H1 (cell line): ENCODE data around the gene CCDC15. TPM values are rescaled to one million over a fixed set of nuclear protein-coding genes. Genes with fewer than 3 reads are reported as not detected.

Experiments
- CTCF ChIA-PET: fragments of 300-600 bp; sonication (Branson Sonifier 250); formaldehyde crosslinking; loops from one replicate; lab custom pipeline; 2021; ENCODE audit not compliant: partially characterized antibody; lab: Charles Lee
- POLR2A ChIA-PET: fragments of 300-600 bp; sonication (Branson Sonifier 250); formaldehyde crosslinking; loops from one replicate; lab custom pipeline; 2021; ENCODE audit warnings: inconsistent platforms; ENCODE audit not compliant: partially characterized antibody; lab: Charles Lee
- DNase-seq, 2 experiments: peaks; one replicate each; pipeline versions ENCODE4 v3.0.0 to v3.0.0-alpha.2; 2010 to 2022; ENCODE audit warnings: low spot score in 2 of 2, low read depth in 1 of 2, mixed read lengths in 1 of 2
- FAIRE-seq: peaks from 2 replicates; lab custom pipeline; 2011; peaks lifted over from hg19 to GRCh38; lab: Jason Lieb, UNC
- H2AFZ ChIP-seq: 2 replicates; pipeline ENCODE4 v1.8.1; 2012; ENCODE audit warnings: low read length, inconsistent platforms
- H2AK5ac ChIP-seq: 2 replicates; pipeline ENCODE4 v1.6.1; 2013; ENCODE audit warnings: low read depth, low read length
- H2BK120ac ChIP-seq: replicated peaks from 2 replicates; pipeline ENCODE3; 2013; ENCODE audit warnings: low read depth, low read length, inconsistent platforms
- H2BK12ac ChIP-seq: 2 replicates; pipeline ENCODE4 v1.6.1; 2013; ENCODE audit warnings: low read depth, low read length
- H2BK15ac ChIP-seq: 2 replicates; pipeline ENCODE4 v1.6.1; 2013; ENCODE audit warnings: low read length
- H2BK20ac ChIP-seq: 2 replicates; pipeline ENCODE4 v1.6.1; 2013; ENCODE audit warnings: low read length
- H2BK5ac ChIP-seq: 2 replicates; pipeline ENCODE4 v1.6.1; 2013; ENCODE audit warnings: low read depth, low read length
- H3K14ac ChIP-seq: 2 replicates; pipeline ENCODE4 v1.6.1; 2013; ENCODE audit warnings: inconsistent platforms; ENCODE audit not compliant: insufficient read length
- H3K18ac ChIP-seq: 2 replicates; pipeline ENCODE4 v1.6.1; 2013; ENCODE audit warnings: low read length; ENCODE audit errors: extremely low read depth
- H3K23ac ChIP-seq: 2 replicates; pipeline ENCODE4 v1.6.1; 2013; ENCODE audit warnings: inconsistent platforms; ENCODE audit not compliant: insufficient read length
- H3K23me2 ChIP-seq: 2 replicates; pipeline ENCODE4 v1.6.1; 2013; ENCODE audit warnings: low read depth, low read length
- H3K27ac ChIP-seq: 2 replicates; pipeline ENCODE4 v1.6.1; 2011; ENCODE audit warnings: low read depth, low read length, inconsistent platforms
- H3K27me3 ChIP-seq, 4 experiments: replicated peaks in 1 of 4; 1 replicate in 1 of 4; 2 replicates in 3 of 4; pipeline versions ENCODE4 v1.6.1 to v1.8.1; 2011 to 2013; ENCODE audit warnings: low read length in 3 of 4, mild to moderate bottlenecking in 3 of 4, inconsistent platforms in 2 of 4, mixed read lengths in 2 of 4, moderate library complexity in 1 of 4; ENCODE audit not compliant: control insufficient read depth in 3 of 4, insufficient read depth in 3 of 4; ENCODE audit errors: extremely low read depth in 1 of 4
- H3K36me3 ChIP-seq, 4 experiments: 2 replicates each; pipeline versions ENCODE4 v1.6.1 to v1.8.1; 2011 to 2013; ENCODE audit warnings: mild to moderate bottlenecking in 4 of 4, low read length in 3 of 4, moderate library complexity in 2 of 4, control low read depth in 1 of 4, inconsistent platforms in 1 of 4; ENCODE audit not compliant: insufficient read depth in 4 of 4, control insufficient read depth in 2 of 4
- H3K4ac ChIP-seq: replicated peaks from 2 replicates; pipeline ENCODE3; 2013; ENCODE audit warnings: low read length, low read depth, mixed read lengths, inconsistent platforms; ENCODE audit not compliant: insufficient read length
- H3K4me1 ChIP-seq, 4 experiments: replicated peaks in 1 of 4; 1 replicate in 1 of 4; 2 replicates in 3 of 4; pipeline versions ENCODE4 v1.6.1 to v1.8.1; 2011 to 2013; ENCODE audit warnings: low read length in 3 of 4, inconsistent platforms in 2 of 4, mixed read lengths in 1 of 4; ENCODE audit not compliant: insufficient read depth in 4 of 4, control insufficient read depth in 3 of 4
- H3K4me2 ChIP-seq, 2 experiments: 2 replicates each; pipeline versions ENCODE4 v1.6.1 to v1.8.1; 2011 to 2013; ENCODE audit warnings: low read depth in 2 of 2, low read length in 2 of 2, control low read depth in 1 of 2, inconsistent platforms in 1 of 2, mild to moderate bottlenecking in 1 of 2; ENCODE audit not compliant: insufficient read depth in 1 of 2
- H3K4me3 ChIP-seq, 4 experiments: fragments of 200-600, 300-600 bp in 1 of 4; sonication (generic), shearing (Covaris generic), sonication (Bioruptor Twin) in 1 of 4; 2 replicates each; pipeline versions ENCODE4 v1.5.1 to v1.8.1; 2011 to 2016; ENCODE audit warnings: low read length in 4 of 4, low read depth in 3 of 4, control low read depth in 2 of 4, inconsistent platforms in 2 of 4, mild to moderate bottlenecking in 2 of 4, mixed read lengths in 1 of 4, moderate library complexity in 1 of 4; ENCODE audit not compliant: insufficient read depth in 2 of 4; ENCODE audit errors: extremely low read depth in 1 of 4
- H3K56ac ChIP-seq: replicated peaks from 2 replicates; pipeline ENCODE3; 2013; ENCODE audit warnings: low read depth, mild to moderate bottlenecking, mixed read lengths, low read length, inconsistent platforms; ENCODE audit not compliant: insufficient read length
- H3K79me1 ChIP-seq: 2 replicates; pipeline ENCODE4 v1.6.1; 2013; ENCODE audit warnings: low read depth, low read length, control low read depth
- H3K79me2 ChIP-seq, 2 experiments: 2 replicates each; pipeline versions ENCODE4 v1.6.1 to v1.8.1; 2012 to 2013; ENCODE audit warnings: low read length in 2 of 2, mild to moderate bottlenecking in 2 of 2, inconsistent platforms in 1 of 2; ENCODE audit not compliant: insufficient read depth in 2 of 2, control insufficient read depth in 1 of 2
- H3K9ac ChIP-seq, 4 experiments: replicated peaks in 1 of 4; 1 replicate in 1 of 4; 2 replicates in 3 of 4; pipeline versions ENCODE4 v1.6.1 to v1.8.1; 2011 to 2013; ENCODE audit warnings: low read depth in 3 of 4, low read length in 3 of 4, control low read depth in 2 of 4, mild to moderate bottlenecking in 2 of 4, moderate library complexity in 2 of 4, inconsistent platforms in 1 of 4; ENCODE audit errors: extremely low read depth in 1 of 4
- H3K9me3 ChIP-seq, 2 experiments: 2 replicates each; pipeline versions ENCODE4 v1.6.1 to v1.8.1; 2012 to 2013; ENCODE audit warnings: mild to moderate bottlenecking in 2 of 2, moderate library complexity in 2 of 2, control low read depth in 1 of 2, inconsistent platforms in 1 of 2, low read depth in 1 of 2, low read length in 1 of 2, mixed read lengths in 1 of 2; ENCODE audit not compliant: insufficient read depth in 2 of 2
- H4K20me1 ChIP-seq, 2 experiments: replicated peaks in 1 of 2; 2 replicates each; pipeline versions ENCODE3 to v1.8.1; 2011 to 2013; ENCODE audit warnings: inconsistent platforms in 2 of 2, low read length in 2 of 2, mild to moderate bottlenecking in 1 of 2; ENCODE audit not compliant: insufficient read depth in 2 of 2, control insufficient read depth in 1 of 2
- H4K5ac ChIP-seq: 2 replicates; pipeline ENCODE4 v1.6.1; 2013; ENCODE audit warnings: low read length, low read depth, mixed read lengths, inconsistent platforms; ENCODE audit not compliant: insufficient read length
- H4K8ac ChIP-seq: 2 replicates; pipeline ENCODE4 v1.8.0; 2013; ENCODE audit warnings: mild to moderate bottlenecking, moderate library complexity, low read length, inconsistent platforms; ENCODE audit not compliant: insufficient read depth; ENCODE audit errors: extremely low read depth
- H4K91ac ChIP-seq: replicated peaks from 2 replicates; pipeline ENCODE3; 2013; ENCODE audit warnings: low read length, mixed read lengths, inconsistent platforms; ENCODE audit not compliant: insufficient read length
- ATF3 ChIP-seq: IDR thresholded peaks from 2 replicates; pipeline ENCODE4 v1.6.1; 2011; ENCODE audit warnings: low read depth, mild to moderate bottlenecking, low read length; ENCODE audit not compliant: insufficient read depth
- GTF2F1 ChIP-seq: IDR thresholded peaks from 2 replicates; pipeline ENCODE4 v1.6.1; 2012; ENCODE audit warnings: low read depth, low read length, improper control_type of control experiment, borderline replicate concordance
- JUND ChIP-seq: IDR thresholded peaks from 2 replicates; pipeline ENCODE4 v1.6.1; 2011; ENCODE audit warnings: mild to moderate bottlenecking, improper control_type of control experiment, low read length
- KDM4A ChIP-seq: IDR thresholded peaks from one replicate; pipeline ENCODE4 v1.7.1; 2012; ENCODE audit warnings: low read depth, mild to moderate bottlenecking, moderate library complexity, low read length, inconsistent platforms; ENCODE audit not compliant: severe bottlenecking
- MAX ChIP-seq: IDR thresholded peaks from 2 replicates; pipeline ENCODE4 v1.6.1; 2012; ENCODE audit warnings: inconsistent platforms
- NANOG ChIP-seq: IDR thresholded peaks from 2 replicates; pipeline ENCODE4 v1.6.1; 2011; ENCODE audit warnings: low read length, low read depth, mild to moderate bottlenecking, inconsistent platforms; ENCODE audit not compliant: insufficient read depth, poor library complexity, severe bottlenecking
- TBP ChIP-seq: IDR thresholded peaks from 2 replicates; pipeline ENCODE4 v1.6.1; 2011; ENCODE audit warnings: low read depth, low read length, improper control_type of control experiment
- WGBS, 2 experiments: shearing (Covaris generic) in 1 of 2; methylation state at CpG; one replicate each; pipeline versions ENCODE4 v1.1.6 to v1.1.7; 2013 to 2015; ENCODE audit warnings: low lambda C conversion rate in 2 of 2, mixed read lengths in 2 of 2, inconsistent platforms in 1 of 2, low coverage in 1 of 2, missing lambda C conversion rate in 1 of 2; ENCODE audit not compliant: insufficient replicate concordance in 2 of 2, insufficient coverage in 1 of 2, insufficient read length in 1 of 2; ENCODE audit errors: extremely low coverage in 1 of 2, missing lambda C conversion rate in 1 of 2; 5-methylcytosine and 5-hydroxymethylcytosine counted together
- polyA plus RNA-seq, 7 experiments: library from polyadenylated mRNA; depleted of rRNA in 3 of 7; stranded (reverse) in 5 of 7; unstranded in 2 of 7; fragments of >200 nt in 5 of 7; fragments of 200-250 nt in 2 of 7; gene quantifications; 1 replicate in 5 of 7; 2 replicates in 1 of 7; 4 replicates in 1 of 7; pipeline versions ENCODE4 v1.2.1 to v1.2.3, GENCODE V29; 2011 to 2013; ENCODE audit warnings: missing spikeins in 2 of 7, mixed read lengths in 2 of 7
- total RNA-seq: library from RNA; stranded (reverse); fragmentation: NEBNext Ultra II Directional; extraction: Animal tissue kit (Norgen Biotek cat#: 25700); gene quantifications from 2 replicates; pipeline ENCODE4 v1.2.1, GENCODE V29; 2021

Gene CCDC15
- total and polyA plus RNA-seq, 2 of the 8 experiments (the other 6 are each of a cell fraction or from before 2014, with no cell fraction given): 1.5 to 3.1 TPM

- no peak overlapping the region for H3K18ac ChIP-seq
- no peaks in the 10 kb centered on the region for H3K23me2 ChIP-seq
- no peak for DNase-seq
- POLR2A ChIA-PET: no interaction called here
- H3K79me1 ChIP-seq: no peaks in the 10 kb centered on the region
- H3K4me2 ChIP-seq: no peak overlapping the region
- H3K27ac ChIP-seq: no peak overlapping the region
- no peaks in the 10 kb centered on the region for H3K4me1 ChIP-seq
- no peaks in the 10 kb centered on the region for H3K27me3 ChIP-seq
- no peak overlapping the region for H2BK5ac ChIP-seq
- H2BK15ac ChIP-seq: no peak overlapping the region
- no peak overlapping the region for H2BK20ac ChIP-seq
- no peak overlapping the region for H2AFZ ChIP-seq
- H3K36me3 ChIP-seq: no peaks in the 10 kb centered on the region
- H2AK5ac ChIP-seq: no peak overlapping the region
- TF ChIP-seq MAX (no peak), KDM4A (no peak), GTF2F1 (no peak), TBP (no peak), ATF3 (no peak), NANOG (no peak), JUND (no peak)
- H4K5ac ChIP-seq: no peak overlapping the region
- no peak overlapping the region for H2BK12ac ChIP-seq
- H4K20me1 ChIP-seq: no peaks in the 10 kb centered on the region
- no peak overlapping the region for H4K8ac ChIP-seq
- no peak for FAIRE-seq
- H3K9ac ChIP-seq: no peak overlapping the region
- no peaks in the 10 kb centered on the region for H3K79me2 ChIP-seq
- H3K9me3 ChIP-seq: 0 out of 4 replicates have a peak, but pooled peaks cover 0 to 3% of the 10 kb centered on the region in 2 experiments
- no peak overlapping the region for H3K23ac ChIP-seq
- no peak overlapping the region for H3K4ac ChIP-seq
- no peak overlapping the region for H3K4me3 ChIP-seq
- no peak overlapping the region for H3K14ac ChIP-seq
- no peak overlapping the region for H2BK120ac ChIP-seq
- H3K56ac ChIP-seq: no peak overlapping the region
- 81% methylated on average over 1 of the region's 1 CpG; no CpG with 5 or more reads in 1 of the 2 experiments for WGBS, 2 experiments
- CTCF ChIA-PET: no interaction called here
- H4K91ac ChIP-seq: no peak overlapping the region
Observed at GRCh38 chr11:125036933-125037332, 82.9 kb downstream of the CCDC15 start.
